NCI-H446 (cell line): ENCODE measurements around the gene MORN1.
"Not testable (repeated sequence)": the region's sequence is repeated elsewhere in the genome, so short reads cannot be mapped to it uniquely, and the experiment has no call there.

Experiments used
- DNase-seq, 2 experiments: peaks; one replicate each; lab custom pipeline; 2025; lab: John Stamatoyannopoulos, UW

The MORN1 gene

GRCh38 chr1:2304921-2305681 is 86.3 kb downstream of the MORN1 start:
- no peak for DNase-seq

GRCh38 chr1:2304282-2304681 is 87.1 kb downstream of the MORN1 start:
- no peak for DNase-seq

- no peak for DNase-seq
These were observed 87.6 kb downstream of the MORN1 start for GRCh38 chr1:2303781-2304180.

GRCh38 chr1:2303016-2303775 is 88.2 kb downstream of the MORN1 start:
- no peak for DNase-seq

GRCh38 chr1:2302292-2302925 is 88.9 kb downstream of the MORN1 start:
- no peak for DNase-seq

GRCh38 chr1:2301607-2302291 is 89.6 kb downstream of the MORN1 start:
- no peak for DNase-seq

GRCh38 chr1:2300851-2301606 is 90.3 kb downstream of the MORN1 start:
- DNase-seq = no peak

GRCh38 chr1:2300004-2300771 is 91.2 kb downstream of the MORN1 start:
- DNase-seq = no peak

- no peak for DNase-seq
These were observed 92.2 kb downstream of the MORN1 start for GRCh38 chr1:2299131-2299627.

GRCh38 chr1:2298685-2299084 is 92.7 kb downstream of the MORN1 start:
- DNase-seq = no peak

- DNase-seq = no peak
These were observed 93.9 kb downstream of the MORN1 start for GRCh38 chr1:2297246-2298011.

- DNase-seq = no peak
These were observed 94.7 kb downstream of the MORN1 start for GRCh38 chr1:2296614-2297013.

GRCh38 chr1:2296211-2296610 is 95.1 kb downstream of the MORN1 start:
- not testable (repeated sequence) for DNase-seq

GRCh38 chr1:2295526-2295925 is 95.8 kb downstream of the MORN1 start:
- DNase-seq = no peak

GRCh38 chr1:2294725-2295078 is 96.7 kb downstream of the MORN1 start:
- DNase-seq = no peak

- no peak for DNase-seq
These were observed 97.2 kb downstream of the MORN1 start for GRCh38 chr1:2294033-2294724.

GRCh38 chr1:2292725-2293450 is 98.5 kb downstream of the MORN1 start:
- no peak for DNase-seq

GRCh38 chr1:2291577-2291976 is 99.8 kb downstream of the MORN1 start:
- DNase-seq = no peak
